Fibroblast of skin of left quadriceps (primary cell): ENCODE measurements around the gene AGFG1.

Experiments
- DNase-seq, 2 experiments: peaks; one replicate each; pipeline ENCODE4 v3.0.0-alpha.2; 2013; ENCODE audit warnings: low read depth in 2 of 2

Gene AGFG1, protein sequence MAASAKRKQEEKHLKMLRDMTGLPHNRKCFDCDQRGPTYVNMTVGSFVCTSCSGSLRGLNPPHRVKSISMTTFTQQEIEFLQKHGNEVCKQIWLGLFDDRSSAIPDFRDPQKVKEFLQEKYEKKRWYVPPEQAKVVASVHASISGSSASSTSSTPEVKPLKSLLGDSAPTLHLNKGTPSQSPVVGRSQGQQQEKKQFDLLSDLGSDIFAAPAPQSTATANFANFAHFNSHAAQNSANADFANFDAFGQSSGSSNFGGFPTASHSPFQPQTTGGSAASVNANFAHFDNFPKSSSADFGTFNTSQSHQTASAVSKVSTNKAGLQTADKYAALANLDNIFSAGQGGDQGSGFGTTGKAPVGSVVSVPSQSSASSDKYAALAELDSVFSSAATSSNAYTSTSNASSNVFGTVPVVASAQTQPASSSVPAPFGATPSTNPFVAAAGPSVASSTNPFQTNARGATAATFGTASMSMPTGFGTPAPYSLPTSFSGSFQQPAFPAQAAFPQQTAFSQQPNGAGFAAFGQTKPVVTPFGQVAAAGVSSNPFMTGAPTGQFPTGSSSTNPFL

DNA sequence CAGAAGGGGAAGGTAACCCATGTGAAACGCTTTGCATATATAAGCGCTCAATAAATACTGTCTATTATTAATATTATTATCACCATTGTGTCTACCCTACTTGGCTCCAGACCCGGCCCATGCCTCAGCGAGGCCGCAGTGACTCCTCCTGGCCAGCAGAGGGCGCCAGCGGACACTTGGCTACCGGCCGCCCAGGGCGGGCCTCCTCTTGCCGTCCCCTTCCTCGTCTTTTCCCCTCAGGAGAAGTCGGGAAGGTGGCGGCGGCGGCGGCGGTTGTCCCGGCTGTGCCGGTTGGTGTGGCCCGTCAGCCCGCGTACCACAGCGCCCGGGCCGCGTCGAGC, at the start of gene AGFG1:
TSS of gene AGFG1 (plus strand) at position 233 of the 341 bp plus-strand sequence. CDS start 266 bp downstream, outside the sequence.
- DNase-seq, result peak; percentile 40 to 47

- DNase-seq, result no peak
These were observed 48.1 kb upstream of the AGFG1 start for GRCh38 chr2:227423656-227424499.

DNA sequence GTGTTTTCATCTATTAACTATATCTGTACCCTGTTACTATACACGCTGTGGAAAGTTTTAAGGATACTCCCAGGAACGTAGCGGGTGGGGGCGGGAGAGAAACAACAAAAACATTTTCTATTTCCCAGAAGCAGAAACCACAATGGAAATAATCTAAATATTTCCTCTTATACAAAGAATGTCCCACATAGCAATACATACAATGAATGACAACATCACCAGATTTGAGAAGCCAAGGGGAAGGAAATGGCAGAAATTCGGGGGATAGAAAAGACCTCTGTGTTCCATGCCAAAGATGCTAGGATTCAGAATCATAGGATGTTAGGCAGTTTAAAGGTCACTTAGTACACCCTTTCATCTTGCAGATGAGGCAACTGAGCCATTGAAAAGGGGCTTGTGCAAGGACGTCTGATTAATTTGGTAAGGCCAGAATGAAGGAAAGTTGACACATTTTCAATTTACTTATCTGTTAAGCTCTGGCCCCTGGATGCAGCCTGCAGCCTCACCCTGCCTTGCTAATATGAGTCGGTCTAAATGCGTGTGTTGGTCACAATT, 43.1 kb upstream of the AGFG1 start:
- no peak for DNase-seq

GRCh38 chr2:227430639-227431038, 41.3 kb upstream of the AGFG1 start:
- no peak for DNase-seq

DNA sequence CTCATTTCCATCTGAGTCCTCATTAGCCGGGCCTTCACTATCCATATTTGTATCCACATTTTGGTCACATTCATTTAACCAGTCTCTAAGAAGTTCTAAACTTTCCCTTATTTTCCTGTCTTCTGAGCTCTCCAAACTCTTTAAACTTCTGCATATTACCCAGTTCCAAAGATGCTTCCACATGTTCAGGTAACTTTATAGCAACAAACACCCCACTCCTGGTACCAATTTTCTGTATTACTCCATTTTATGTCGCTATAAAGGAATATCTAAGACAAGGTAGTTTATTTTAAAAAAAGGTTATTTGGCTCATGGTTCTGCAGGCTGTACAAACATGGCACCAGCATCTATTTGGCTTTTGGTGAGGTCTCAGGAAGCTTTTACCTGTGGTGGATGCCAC, 38.8 kb upstream of the AGFG1 start:
- no peak for DNase-seq

DNA sequence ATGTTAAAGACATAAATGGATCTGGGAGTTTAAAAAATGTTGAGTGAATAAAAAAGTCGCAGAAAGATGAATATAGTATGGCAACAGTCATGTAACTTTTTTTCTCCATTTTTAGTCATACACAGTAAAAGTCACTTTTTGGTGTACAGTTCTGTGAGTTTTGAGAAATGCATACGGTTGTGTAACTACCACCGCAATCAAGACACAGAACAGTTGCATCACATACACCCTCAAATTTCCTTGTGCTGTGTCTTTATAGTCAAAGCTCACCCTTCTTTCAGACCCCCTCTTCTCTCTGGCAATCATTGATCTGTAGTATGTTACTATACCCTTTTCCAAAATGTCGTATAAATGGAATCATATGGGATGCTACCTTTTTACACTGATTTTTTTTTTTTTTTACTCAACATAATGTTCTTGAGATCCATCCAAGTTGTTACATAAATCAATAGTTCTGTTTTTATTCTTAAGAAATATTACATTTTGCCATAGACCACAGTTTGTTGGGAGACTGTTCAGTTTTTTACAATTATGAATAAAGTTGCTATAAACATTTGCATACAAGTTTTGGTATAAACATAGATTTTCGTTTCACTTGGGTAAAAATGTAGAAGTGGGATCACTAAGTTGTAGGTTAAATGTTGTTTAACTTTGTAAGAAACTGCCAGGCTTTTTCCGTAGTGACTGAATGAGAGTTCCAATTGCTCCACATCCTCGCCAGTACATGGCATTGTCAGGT, 35.4 kb upstream of the AGFG1 start:
- no peak for DNase-seq

DNA sequence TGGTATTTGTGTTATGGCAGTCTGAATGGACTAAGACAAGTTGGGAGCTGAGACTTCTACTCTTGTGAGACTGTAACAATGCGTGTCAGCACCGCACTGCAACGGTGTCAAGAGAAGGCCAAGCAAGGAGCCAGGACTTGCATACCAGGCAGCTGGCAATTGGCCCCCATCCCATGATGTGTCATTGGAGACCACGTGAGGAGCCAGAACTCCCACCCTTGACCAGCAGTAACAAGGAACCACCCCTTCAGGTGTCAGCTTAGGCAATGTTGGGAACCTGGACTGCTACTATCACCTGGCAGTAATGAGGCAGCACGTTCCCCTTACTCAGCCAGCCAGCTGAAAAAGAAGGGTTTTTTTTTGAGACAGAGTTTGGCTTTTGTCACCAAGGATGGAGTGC, 32.7 kb upstream of the AGFG1 start:
- no peak for DNase-seq

- DNase-seq, result no peak
These were observed 29.3 kb upstream of the AGFG1 start for GRCh38 chr2:227442639-227443038.

DNA sequence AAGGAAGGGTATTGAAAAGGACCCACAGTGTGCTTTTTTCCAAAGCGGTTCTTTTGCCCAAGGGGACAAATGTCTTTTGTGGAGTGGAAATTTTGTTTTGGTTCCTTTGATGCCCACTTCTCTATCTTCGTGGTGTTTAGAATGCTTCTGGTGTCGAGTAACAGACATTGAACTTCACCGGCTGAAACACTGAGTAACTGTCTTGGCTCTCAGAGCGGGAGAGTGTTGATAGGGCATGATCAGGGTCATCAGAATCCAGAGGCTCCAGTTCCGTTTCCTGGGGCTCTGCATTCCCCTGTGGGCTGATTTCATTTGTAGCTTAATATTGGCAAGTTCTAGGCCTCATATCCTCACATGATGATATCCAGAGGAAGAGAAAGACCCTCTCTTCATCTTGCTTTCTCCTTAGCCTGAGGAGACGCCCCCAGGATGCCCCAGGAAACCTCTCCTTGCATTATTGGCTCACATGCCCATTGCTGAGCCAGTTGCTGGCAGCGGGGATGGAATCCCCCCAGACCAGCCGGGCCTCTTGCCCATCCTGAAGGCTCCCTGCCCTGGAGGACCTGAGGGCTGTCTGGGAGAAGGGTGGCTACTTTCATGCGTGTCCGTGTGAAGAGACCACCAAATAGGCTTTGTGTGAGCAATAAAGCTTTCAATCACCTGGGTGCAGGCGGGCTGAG, 27.9 kb upstream of the AGFG1 start:
- no peak for DNase-seq

DNA sequence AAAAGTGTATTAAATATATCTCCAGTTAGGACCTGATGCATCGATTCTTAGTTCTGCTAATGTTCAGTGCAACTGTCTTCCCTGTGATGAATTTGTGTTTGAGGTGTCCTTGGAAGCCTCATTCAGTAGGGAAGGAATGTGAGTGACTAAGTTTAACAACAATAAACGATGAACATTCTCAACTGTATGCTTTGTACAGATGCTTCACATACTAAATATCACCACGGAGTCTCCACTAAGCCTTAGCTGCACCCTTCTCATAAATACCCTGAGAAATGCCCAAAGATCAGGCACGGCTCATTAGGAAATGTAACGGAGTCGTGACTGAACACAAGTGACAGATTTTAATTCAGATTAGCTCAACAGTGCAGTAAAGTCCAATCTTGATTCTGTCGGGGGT, 24.4 kb upstream of the AGFG1 start:
- DNase-seq, result peak; percentile 37 to 44

GRCh38 chr2:227450311-227450841, 21.6 kb upstream of the AGFG1 start:
- DNase-seq, result no peak

- no peak for DNase-seq
These were observed 20.9 kb upstream of the AGFG1 start for GRCh38 chr2:227450926-227451654.

GRCh38 chr2:227451655-227451992, 20.3 kb upstream of the AGFG1 start:
- no peak for DNase-seq

DNA sequence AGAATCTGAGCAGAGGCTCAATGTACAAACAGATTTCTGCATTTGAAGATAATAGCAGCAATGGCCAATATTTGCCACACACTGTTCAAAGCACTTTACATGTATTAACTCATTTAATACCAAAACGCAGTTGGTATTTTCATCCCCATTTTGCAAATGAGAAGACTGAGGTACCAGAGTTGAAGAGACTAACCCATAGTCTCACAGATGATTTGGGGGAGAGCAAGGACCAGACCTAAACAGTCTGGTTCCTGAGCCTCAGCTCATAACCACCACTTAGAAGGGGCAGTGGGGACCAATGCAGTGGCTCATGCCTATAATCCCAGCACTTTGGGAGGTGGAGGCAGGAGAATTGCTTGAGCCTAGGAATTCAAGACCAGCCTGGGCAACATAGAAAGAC, 18.1 kb upstream of the AGFG1 start:
- DNase-seq, result no peak

GRCh38 chr2:227454323-227454860, 17.6 kb upstream of the AGFG1 start:
- DNase-seq, result no peak

DNA sequence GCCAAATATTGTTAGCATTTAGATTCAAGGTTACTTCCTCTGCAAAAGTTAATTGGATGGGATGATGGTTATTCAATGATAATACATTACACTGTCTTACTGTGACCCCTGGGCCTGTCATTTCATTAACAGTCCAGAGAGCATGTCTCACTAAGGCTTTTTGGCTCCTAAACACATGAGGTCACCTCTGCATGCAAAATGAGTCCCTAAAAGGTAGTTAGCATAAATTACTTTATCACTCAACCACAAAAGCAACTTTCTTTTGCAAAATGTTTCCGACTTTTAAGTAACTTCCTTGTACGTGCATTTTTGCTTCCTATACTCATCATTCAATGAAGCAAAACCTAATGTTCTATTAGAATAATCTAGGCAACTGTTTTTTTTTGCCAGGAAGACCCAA, 16.8 kb upstream of the AGFG1 start:
- no peak for DNase-seq

- DNase-seq, result no peak
These were observed 15.9 kb upstream of the AGFG1 start for GRCh38 chr2:227456102-227456501.

GRCh38 chr2:227456772-227457171, 15.2 kb upstream of the AGFG1 start:
- DNase-seq, result no peak

- peak; percentile 43 to 51 for DNase-seq
These were observed 11.9 kb upstream of the AGFG1 start for GRCh38 chr2:227460070-227460485.

DNA sequence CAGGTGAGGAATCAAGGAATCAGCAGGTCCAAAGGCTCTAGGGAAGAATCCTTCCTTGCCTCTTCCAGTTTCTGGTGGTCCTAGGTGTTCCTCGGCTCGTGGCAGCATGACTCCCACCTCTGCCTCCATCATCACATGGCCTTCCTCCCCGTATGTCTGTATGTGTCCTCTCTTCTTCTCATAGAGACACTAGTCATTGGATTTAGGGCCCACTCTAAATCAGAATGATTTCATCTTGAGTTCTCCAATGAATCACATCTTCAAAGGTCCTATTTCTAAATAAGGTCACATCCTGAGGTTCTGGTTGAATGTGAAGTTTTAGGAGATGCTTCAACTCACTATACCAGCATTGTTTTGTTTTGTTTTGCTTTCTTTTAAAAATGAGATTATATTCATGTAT, 11.1 kb upstream of the AGFG1 start:
- no peak for DNase-seq
